Measurements from ENCODE around the gene LPCAT1.

DNA sequence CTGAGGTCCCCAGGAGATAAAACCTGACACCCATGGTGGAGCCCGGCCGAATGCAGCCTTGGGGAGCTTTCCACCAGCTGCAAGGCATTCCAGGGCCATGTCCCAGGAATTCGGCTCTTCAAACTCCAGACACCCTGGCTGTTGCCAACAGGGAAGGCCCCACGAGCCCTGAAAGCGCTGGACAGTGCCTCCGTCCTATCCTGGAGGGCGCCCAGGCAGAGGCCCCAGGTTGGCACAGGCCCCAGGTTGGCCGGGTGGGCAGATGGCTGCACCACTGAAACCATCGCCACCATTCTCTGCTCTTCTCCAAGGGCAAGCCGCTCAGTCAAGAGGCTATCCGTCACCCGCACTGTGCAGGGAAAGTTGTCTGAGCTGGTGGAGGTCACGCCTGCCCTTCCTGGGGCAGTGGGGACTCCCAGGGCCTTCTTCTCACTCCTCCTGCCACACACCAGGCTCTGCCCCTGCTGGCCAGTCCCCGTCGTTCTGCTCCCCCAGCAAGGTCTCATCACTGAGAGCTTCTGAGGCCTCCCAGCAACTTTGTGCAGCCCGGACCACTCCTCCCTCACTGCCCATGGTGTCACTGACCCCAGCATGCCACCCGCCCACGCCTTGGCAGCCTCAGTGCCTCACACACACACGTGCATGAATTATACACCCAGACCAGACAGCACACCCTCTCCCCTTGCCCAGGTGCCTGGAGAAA lies 99.7 kb downstream of the LPCAT1 start:
- TF ChIP-seq CTCF (IDR thresholded peaks at IDR 0.05; ENCODE audit: low read depth, low read length, poor library complexity, severe bottlenecking) (no peak), EZH2phosphoT487 (IDR thresholded peaks at IDR 0.05; ENCODE audit: borderline replicate concordance, low read length) (no peak)
